Activated CD4-positive, alpha-beta T cell treated with anti-CD3 and anti-CD28 coated beads, Interleukin-2, amount 50 U/mL, for 16 hours (primary cell): ENCODE data around the gene RRBP1.

Experiments
- DNase-seq: peaks from one replicate; pipeline ENCODE4 v3.0.0-alpha.2; 2020

RRBP1 gene

DNA sequence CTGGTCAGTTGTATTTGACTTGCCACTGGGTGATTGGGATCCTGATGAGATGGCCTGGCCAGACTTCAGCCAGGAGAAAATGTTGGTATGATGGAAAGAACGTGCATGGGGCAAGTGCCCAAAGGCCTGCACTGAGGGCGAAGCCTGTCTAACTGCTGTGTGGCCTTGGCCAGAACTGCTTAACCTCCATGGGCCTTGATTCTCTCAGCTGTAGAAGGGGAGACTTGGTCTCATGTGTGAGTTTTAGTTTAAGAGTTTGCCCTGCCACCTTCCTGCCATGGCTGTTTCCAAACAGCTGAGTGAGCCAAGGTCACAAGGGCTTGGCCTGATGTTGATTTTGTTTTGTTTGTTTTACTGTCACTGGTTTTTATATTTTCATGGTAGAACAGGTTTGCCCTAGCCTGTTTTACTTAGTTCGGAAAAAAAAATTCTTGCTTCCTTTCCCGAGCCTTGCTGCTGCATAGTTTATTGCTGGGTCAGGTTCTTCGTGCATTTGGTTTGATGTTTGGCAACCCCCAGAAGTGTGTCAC is 76.8 kb downstream of the RRBP1 start:
- no peak for DNase-seq

DNA sequence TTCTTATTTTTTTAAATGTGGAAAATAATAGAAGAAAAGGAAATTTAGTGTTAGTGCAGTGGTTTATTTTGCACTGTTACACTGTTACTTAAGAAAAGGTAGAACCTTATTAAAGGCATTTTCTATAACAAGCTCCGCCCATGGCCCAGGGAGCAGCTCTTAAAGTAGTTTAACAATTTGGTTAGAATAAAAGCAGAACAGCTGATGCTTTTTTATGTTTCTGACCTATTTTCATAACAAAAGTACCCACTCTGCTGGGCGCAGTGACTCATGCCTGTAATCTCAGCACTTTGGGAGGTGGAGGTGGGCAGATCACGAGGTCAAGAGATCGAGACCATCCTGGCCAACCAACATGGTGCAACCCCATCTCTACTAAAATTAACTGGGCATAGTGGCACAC is 79.5 kb downstream of the RRBP1 start:
- no peak for DNase-seq

DNA sequence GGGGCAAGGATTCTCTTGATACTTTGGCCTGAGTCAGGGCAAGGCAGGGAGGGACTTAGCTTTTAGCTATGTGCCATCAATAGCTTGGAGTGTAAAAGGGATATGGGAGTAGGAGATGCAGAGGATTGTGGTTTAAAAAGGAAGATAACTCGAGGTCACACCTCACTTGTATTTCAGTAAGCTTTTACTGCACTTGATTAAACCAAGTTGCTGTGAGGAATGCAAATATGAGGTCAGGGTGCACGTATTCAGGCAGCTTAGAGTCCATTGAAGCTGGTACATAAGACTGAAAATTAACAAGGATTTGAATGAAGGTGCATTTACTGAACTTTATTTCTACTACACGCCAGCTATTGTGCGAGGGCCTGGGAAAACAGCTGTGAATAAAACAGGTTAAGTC is 80.1 kb downstream of the RRBP1 start:
- no peak for DNase-seq

DNA sequence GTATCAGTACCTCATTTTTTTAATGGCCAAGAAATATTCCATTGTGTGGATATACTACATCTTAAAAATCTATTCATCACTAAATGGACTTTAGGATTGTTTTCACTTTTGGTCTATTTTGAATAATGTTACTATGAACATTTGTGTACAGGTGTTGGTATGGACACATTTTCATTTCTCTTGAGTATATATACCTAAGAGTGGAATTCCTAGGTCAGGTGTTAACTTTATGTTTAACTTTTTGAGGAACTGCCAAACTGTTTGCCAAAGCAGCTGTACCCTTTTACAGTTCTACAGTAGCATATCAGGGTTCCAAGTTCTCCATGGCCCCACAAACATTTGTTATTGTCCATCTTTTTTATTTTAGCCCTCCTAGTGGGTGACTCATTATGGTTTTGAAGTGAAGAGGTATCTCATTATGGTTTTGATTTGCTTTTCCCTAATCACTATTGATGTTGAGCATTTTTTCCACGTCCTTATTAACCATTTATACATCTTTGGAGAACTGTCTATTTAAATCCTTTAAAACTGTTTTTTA is 84.0 kb downstream of the RRBP1 start:
- no peak for DNase-seq

DNA sequence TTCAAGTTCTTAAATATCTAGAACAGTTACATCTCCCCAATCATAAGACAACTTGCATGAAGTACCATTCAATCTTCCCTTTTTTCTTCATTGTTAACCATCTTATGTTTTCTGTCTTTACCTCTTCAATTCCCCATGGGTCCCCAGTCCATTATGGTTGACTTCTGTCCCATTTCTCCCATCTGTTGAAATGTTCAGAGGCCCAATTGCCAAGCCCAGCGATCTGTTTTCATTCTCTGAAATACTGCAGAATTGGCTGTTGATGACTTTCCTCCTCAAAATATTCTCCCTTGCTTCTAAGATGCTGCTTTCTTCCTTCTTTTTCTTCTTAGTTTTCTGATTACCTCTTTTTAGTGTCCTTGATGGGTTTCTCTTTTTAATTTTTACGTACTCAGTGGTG is 86.2 kb downstream of the RRBP1 start:
- DNase-seq = no peak

DNA sequence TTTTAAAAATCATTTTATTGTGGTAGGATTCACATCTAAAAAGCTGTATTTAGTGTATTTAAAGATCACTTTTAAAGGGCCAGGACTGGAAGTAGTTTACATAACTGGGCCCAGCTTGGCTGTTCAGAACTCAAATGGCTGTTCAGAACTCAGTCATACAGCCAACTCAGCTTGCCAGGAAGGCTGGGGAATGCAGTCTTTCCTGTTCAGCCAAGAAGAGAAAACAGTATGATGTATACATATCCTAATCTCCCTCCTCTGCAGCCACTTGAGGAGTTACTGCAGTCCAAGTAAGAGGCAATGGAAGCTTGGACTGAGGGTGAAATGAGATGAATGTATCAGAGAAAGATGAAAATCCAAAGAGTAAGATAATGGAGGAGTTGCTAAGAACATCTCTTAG is 87.6 kb downstream of the RRBP1 start:
- no peak for DNase-seq

DNA sequence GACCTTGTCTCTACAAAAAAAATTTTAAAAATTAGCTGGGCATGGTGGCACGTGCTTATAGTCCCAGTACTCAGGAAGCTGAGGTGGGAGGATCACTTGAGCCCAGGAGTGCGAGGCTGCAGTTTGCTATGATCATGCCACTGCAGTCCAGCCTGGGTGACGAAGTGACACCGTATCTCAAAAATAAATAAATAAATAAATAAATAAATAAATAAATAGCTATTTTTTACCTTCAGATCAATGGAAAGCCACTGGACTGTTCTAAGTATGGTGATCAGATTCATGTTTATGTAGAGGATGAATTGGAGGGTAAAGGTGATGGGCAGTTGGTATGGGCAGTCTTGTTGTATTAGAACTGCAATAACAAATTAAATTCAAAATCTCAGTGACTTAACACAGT is 88.1 kb downstream of the RRBP1 start:
- DNase-seq = no peak

DNA sequence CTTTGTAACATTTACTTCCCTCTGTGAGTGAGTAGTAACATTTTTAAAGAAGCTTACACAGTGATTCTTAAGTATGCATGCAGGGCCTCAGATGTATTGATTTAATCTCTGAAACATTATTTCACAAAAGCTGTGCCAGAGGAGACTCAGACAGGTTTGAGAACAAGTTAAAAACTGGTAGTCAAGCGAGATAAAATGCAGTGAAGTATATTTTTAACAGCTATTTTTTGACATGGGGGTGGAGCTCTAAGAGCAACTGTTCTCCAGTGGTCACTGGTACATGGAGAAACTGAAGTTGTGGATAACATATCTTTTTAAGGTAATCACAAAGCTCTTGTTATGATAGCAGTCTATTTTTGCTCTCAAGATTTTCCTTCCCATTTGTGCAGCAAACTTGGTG is 91.8 kb downstream of the RRBP1 start:
- DNase-seq = no peak

DNA sequence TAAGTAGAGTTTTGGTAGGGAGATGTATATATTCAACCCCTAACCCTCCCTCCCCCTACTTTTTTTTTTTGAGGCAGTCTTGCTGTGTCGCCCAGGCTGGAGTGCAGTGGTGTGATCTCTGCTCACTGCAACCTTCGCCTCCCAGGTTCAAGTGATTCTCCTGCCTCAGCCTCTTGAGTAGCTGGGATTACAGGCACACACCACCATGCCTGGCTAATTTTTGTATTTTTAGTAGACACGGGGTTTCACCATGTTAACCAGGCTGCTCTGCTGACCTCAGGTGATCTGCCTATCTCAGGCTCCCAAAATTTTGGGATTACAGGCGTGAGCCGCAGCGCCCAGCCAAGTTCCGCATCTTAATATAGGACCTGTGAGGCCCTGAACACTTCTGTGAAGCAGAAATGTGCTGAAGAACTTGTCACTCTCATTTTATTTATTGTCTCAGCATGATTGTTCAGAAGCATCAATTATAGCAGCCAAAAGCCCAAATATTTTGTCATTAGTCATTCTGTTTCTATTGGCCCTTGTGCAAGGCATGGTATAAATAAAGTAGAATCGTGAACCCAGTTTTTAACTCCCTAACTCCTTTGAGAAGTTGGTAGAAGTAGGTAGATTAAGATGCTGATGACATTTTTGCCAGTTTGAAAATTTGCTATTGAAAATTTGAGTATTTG is 92.7 kb downstream of the RRBP1 start:
- no peak for DNase-seq

DNA sequence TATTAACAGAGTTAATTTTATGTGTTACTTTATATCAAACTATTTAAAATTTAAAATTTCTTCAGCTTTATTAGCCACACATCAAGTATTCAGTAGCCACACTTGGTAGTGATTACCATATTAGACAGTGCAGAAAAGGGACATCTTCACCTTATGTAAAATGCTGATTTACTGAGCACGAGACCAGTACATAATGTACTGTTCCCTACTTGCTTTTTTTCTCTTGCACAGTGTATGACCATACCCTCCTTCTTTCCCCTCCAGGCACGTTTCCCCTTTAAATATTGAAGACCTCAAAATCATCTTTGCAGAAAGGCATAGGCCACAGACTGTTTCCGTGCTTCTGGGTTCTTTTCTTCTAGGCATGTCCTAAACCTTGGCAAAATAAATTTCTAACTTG is 94.2 kb downstream of the RRBP1 start:
- no peak for DNase-seq

DNA sequence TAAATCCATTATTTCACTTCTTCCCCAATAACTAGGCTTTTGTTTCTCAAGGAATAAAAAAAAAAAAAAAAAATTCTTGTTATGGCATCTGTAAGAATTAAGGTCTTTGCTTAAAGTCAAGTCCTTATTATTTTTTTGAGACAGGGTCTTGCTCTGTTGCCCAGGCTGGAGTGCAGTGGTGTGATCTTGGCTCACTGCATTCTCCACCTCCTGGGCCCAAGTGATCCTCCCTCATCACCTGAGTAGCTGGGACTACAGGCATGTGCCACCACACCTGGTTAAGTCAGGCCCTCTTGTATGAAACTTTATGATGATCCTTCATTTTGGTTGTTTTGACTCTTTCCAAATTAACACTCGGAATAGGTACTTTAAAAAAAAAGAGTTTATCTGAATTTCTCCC is 94.9 kb downstream of the RRBP1 start:
- no peak for DNase-seq

DNA sequence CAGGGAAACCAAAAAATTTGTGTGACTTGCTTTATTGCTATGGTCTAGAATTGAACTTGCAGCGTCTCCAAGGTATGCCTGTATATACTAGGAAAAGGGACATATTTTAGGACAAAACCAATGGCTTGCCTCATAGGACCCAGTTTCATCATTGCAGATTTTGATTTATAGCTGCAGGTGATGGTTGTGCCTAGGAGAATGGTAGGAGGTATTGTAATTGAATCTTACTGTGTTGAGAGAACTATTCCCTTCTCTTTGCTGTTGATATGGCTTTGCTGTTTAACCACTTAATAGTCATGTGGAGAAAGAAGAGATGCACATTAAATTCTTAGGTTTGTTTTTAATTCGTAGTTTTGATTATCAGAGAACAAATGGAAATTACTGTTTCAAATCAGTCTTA is 95.8 kb downstream of the RRBP1 start:
- no peak for DNase-seq

DNA sequence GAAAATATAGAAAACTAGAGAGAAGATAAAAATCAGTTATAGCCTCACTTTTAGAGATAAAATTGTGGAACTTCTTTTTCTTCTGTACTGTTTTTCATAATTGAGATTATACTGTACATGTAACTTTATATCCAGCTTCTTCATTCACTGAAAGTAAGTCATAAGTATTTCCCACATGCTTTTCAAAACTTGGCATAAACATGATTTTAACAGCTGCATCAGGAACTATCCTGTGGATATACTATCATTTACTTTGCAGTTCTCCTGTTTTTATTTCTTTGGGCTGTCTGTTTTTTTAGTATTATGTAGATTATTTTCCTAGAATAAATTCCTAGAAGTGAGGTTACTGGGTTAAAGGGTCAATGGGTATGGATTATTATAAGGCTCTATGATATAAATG is 97.4 kb downstream of the RRBP1 start:
- no peak for DNase-seq

DNA sequence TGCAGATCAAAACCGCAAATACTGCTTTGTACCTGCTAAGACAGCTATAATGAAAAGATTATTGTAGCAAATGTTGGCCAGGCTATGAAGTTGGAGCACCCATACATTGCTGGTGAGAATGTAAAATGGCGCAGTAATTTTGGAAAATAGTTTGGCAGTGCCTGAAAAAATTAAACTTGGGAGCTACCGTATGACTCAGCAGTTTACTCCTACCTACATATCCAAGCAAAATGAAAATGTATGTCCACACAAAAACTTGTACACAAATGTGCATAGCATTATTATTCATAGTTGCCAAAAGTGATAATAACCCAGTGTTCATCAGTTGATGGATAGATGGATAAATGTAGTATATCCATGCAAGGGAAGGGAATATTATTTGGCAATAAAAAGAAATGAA is 98.9 kb downstream of the RRBP1 start:
- DNase-seq = no peak

DNA sequence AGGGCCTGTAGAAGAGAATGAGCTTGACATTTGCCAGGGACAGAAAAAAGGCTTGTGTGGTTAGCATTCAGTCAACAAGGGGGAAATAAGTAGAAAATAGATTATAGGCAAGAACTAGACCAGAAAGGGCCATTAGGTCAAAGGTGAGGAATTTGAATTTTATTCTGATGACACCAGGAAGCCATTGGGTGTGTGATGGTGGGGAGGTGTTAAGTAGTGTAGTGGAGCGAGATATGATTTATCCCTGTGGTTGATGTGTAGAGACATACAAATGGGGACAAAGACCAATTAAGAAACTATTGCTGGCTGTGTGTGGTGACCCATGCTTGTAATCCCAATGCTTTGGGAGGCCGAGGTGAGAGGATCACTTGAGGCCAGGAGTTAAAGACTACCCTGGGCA is 101.1 kb downstream of the RRBP1 start:
- DNase-seq = no peak

DNA sequence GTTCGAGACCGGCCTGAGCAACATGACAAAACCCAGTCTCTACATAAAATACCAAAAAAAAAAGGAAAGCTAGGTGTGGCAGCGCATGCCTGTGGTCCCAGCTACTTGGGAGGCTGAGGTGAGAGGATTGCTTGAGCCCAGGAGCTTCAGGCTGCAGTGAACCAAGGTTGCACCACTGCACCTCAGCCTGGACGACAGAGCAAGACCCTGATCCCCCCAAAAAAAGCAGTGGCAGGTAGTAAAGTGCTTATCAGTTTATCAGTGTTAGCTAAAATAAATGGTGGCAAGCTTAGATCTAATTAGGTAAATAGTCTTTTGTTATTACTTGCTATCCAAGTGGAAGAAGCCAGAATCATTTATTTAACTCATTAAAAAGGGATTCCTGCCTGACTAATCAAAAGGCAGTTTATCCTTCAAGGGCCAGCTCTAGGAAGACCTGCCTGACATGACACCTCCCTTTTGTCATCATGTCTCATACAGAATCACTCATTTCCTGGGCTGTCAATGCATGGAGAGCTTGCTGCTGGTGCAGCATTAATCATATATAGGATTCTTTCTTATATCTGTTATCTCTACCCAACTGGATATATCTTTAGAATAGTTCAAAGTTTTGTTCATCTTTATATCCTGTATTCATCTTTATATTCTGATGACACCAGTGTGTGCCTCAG is 102.5 kb downstream of the RRBP1 start:
- no peak for DNase-seq

DNA sequence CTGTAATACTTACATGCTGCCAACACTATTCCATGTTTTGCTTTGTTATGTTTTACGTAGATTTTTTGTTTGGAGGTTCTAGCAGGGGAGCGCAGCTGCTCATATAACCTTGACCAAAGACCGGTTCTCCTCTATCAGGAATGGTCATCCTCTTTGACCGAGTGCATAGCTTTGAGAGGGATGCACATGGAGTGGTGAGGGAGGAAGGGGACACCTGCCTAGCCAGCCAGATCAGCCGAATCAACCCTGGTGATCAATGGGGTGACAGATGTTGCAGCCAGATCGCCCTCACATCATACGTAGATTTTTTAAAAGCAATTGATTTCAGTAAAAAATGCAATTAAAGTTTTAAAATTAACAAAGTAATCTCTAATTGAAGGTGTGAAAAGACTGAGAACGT is 105.8 kb downstream of the RRBP1 start:
- DNase-seq = no peak

DNA sequence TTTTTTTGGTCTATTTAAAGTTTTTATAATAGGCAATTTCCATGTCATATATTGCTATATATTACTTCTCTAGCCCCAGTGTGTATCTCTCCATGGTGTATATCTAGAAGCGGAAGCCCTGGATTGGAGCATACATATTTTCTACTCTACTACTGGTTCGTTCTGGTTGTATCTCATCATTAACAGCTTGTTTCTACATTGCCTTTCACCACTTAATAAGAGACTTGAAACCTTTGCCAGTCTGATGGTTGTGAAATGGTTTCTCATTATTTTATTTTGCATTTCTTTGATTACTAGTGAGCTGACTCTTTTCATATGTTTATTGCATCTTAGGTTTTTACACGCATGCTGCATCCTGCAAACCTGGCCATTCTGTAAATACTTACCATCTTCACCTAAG is 108.6 kb downstream of the RRBP1 start:
- no peak for DNase-seq

DNA sequence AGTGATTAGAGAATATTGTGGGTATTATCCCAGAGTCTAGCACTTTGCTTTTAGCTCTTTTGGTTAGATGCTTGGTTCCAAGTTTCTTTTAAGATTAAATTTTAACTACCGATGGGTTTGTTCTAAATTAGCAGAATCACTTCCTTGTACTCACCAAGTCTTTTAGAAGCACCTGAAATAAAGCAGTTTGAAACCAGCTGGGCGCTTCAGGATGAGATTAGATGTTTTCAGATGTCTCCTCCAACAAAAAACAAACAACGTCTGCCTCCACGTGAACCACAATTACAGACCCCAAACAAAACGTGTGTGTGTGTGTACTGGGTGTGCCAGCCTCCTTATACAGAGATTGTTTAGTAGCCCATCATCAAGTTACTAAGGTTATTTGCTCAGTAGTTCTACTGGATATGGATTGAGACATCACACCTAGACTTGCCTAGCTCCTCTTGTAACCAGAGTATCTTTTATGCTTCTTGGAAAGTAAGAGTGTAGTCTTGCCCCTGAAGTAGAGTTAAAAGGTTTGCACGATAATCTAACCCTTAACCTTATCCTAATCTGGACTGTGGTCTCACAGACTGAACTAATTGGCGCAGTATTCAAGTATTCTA is 109.9 kb downstream of the RRBP1 start:
- DNase-seq = no peak

DNA sequence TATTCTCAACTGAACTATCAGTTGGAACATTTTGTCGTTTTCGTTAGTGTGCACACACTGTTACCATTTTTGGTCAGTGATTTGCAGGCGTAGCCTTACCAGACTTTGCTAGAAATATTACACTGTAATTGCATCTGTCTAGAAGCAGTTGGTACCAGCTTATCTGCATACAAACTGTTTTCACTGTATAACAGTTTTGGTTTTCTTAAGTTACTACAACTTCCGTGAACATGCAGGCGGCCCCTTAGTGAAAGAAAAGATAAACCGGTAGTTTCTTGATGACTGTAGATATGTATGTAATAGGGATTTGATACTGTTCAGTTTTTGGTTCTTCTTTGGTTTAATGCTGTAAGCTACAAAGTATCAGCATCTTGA is 110.9 kb downstream of the RRBP1 start:
- peak; percentile 69 for DNase-seq

DNA sequence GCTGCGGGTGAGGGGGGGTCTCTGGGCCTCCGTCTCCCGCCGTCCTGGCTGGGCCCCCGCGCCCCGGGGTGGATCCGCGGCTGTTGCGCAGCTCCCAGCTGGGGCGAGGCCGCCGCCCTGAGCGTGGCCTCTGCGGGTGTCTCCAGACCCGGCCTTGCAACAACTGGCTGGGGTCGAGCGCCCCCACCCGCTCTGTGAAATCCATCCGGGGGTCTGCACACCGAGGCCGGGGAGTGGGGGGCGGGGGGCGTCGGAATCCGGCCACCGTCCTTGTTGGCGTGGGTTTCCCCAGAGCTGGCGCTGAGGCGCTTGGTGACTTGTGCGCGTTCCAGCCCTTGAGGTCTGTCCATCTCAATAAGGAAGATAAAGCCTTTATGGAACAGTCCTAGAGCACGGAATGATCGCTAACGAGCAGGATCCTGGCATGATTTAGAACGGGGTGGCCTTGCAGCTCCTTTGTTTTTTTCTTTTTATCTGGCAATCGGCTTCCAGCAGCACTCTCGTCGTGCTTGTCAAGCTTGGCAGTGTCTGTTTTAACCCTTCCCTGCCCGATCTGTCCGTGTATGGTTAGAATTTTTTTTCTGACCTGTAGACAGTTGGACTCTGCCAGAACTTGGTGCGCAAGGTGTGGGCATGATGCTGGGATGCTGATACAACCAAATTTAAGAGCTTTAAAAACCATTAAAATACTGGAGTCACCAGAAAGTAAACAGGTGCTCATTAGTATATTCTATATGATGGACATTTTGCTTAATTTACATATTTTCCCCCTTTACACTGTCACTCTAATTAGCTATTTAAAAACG is 111.5 kb downstream of the RRBP1 start:
- DNase-seq = peak; percentile 16

DNA sequence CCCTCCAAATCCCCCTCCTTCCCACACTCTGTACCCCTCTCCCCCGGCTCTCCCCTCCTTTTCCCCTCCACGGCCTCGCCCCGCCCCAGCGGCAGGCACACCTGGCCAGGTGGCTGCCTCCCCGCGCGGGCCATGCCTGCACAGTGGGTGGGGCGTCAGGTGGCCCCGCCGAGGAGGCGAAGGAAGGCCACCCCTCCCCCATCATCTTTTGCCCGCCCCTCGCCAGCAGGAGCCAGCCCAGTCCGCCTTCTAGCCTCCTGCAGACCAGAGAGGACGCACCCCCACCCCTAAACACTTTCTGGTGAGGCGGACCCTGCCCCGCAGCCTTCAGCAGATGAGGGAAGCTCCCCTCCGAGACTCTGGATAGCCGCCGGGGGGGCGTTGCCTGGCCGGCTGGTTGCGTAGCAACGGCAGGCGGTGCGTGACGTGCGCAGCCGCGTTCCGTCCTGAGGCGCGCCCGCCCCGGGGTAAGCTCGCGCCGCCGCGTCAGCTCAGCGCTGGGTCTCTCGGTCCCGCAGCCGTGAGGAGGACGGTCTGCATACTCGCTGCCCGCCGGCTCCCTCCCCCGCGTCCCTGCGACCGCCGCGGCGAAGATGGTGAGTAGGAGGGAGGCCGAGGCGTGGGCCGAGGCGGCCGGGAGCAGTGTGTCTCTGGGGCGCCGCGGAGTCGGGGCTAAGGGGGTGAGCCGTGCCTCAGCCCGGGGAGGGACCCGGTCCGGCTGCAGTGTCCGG is 112.3 kb downstream of the RRBP1 start, which contains the start of gene DSTN:
DSTN (plus strand) TSS at position 460 of the 731 bp plus-strand sequence; CDS start at position 594, 134 bp downstream.
- peak; percentile 89 for DNase-seq
